GM23338 (cell line): ENCODE results near the gene WIPF1. TPM values are rescaled to one million over a fixed set of nuclear protein-coding genes. Genes with fewer than 3 reads are reported as not detected.

Experiments
- ATAC-seq: fragments of 200-7000 bp; cut with Tn5 transposase; 3 replicates; pipeline ENCODE4 v1.9.1; 2020
- DNase-seq: peaks from one replicate; pipeline ENCODE4 v3.0.0-alpha.2; 2015; ENCODE audit warnings: low spot score
- H2AFZ ChIP-seq: fragments of 200-600 bp; sonication (generic); 2 replicates; pipeline ENCODE4 v1.8.0; 2016; ENCODE audit warnings: antibody characterized with exemption, mild to moderate bottlenecking, moderate library complexity
- H3F3A ChIP-seq: fragments of 200-600 bp; sonication (generic); replicated peaks from 2 replicates; pipeline ENCODE4 v1.8.0; 2017; ENCODE audit warnings: antibody characterized with exemption, mixed run types, low read depth
- H3K27ac ChIP-seq: fragments of 200-600 bp; sonication (generic); 2 replicates; pipeline ENCODE4 v1.6.1; 2016; ENCODE audit warnings: low read depth
- H3K27me3 ChIP-seq: fragments of 200-600 bp; sonication (generic); 2 replicates; pipeline ENCODE4 v1.8.0; 2016; ENCODE audit warnings: mild to moderate bottlenecking, mixed run types, moderate library complexity; ENCODE audit not compliant: insufficient read depth
- H3K36me3 ChIP-seq: fragments of 200-600 bp; sonication (generic); 2 replicates; pipeline ENCODE4 v1.8.0; 2016; ENCODE audit warnings: mild to moderate bottlenecking; ENCODE audit not compliant: insufficient read depth
- H3K4me1 ChIP-seq: fragments of 200-600 bp; sonication (generic); 2 replicates; pipeline ENCODE4 v1.8.0; 2016; ENCODE audit warnings: mild to moderate bottlenecking, moderate library complexity; ENCODE audit not compliant: insufficient read depth
- H3K4me2 ChIP-seq: fragments of 200-600 bp; sonication (generic); 2 replicates; pipeline ENCODE4 v1.7.1; 2017; ENCODE audit warnings: mixed run types
- H3K4me3 ChIP-seq: fragments of 200-600 bp; sonication (generic); 2 replicates; pipeline ENCODE4 v1.6.1; 2016; ENCODE audit warnings: mixed run types
- H3K79me2 ChIP-seq: fragments of 200-600 bp; sonication (generic); replicated peaks from 2 replicates; pipeline ENCODE4 v1.8.0; 2017; ENCODE audit warnings: mild to moderate bottlenecking; ENCODE audit not compliant: insufficient read depth
- H3K9me2 ChIP-seq: fragments of 200-600 bp; sonication (generic); 2 replicates; pipeline ENCODE4 v1.8.0; 2017; ENCODE audit not compliant: insufficient read depth
- H4K20me1 ChIP-seq: fragments of 200-600 bp; sonication (generic); replicated peaks from 2 replicates; pipeline ENCODE4 v1.8.0; 2017; ENCODE audit warnings: mild to moderate bottlenecking; ENCODE audit not compliant: insufficient read depth
- H3K27ac Mint-ChIP-seq: 2 replicates; pipeline ENCODE4 v1.8.0; 2020; ENCODE audit warnings: inconsistent platforms, mild to moderate bottlenecking, moderate library complexity, mixed read lengths
- H3K27me3 Mint-ChIP-seq: 3 replicates; pipeline ENCODE4 v1.8.0; 2022; ENCODE audit warnings: low read depth, mild to moderate bottlenecking, moderate library complexity, mixed read lengths, inconsistent platforms; ENCODE audit not compliant: insufficient read depth, poor library complexity
- H3K36me3 Mint-ChIP-seq: 3 replicates; pipeline ENCODE4 v1.8.0; 2021; ENCODE audit warnings: low read depth, mild to moderate bottlenecking, inconsistent platforms, moderate library complexity, mixed read lengths
- H3K4me1 Mint-ChIP-seq: 3 replicates; pipeline ENCODE4 v1.8.0; 2020; ENCODE audit warnings: mild to moderate bottlenecking, inconsistent platforms, mixed read lengths
- H3K4me3 Mint-ChIP-seq: 3 replicates; pipeline ENCODE4 v1.8.0; 2021; ENCODE audit warnings: moderate library complexity, mild to moderate bottlenecking, inconsistent platforms, mixed read lengths
- H3K9me3 Mint-ChIP-seq: 3 replicates; pipeline ENCODE4 v1.8.0; 2020; ENCODE audit warnings: moderate library complexity, mild to moderate bottlenecking, inconsistent platforms, mixed read lengths
- REST ChIP-seq: IDR thresholded peaks from one replicate; pipeline ENCODE4 v1.6.1; 2018; ENCODE audit warnings: antibody characterized with exemption; ENCODE audit not compliant: unreplicated experiment
- STAT1 ChIP-seq: IDR thresholded peaks from one replicate; pipeline ENCODE4 v1.6.1; 2016; ENCODE audit warnings: antibody characterized with exemption; ENCODE audit not compliant: unreplicated experiment
- ZNF114 ChIP-seq: fragments of 250-450 bp; sonication (Bioruptor Pico); IDR thresholded peaks from 2 replicates; pipeline ENCODE4 v1.5.0; 2020; ENCODE audit warnings: mild to moderate bottlenecking, moderate library complexity
- polyA plus RNA-seq: library from polyadenylated mRNA; unstranded; fragments of >200 nt; fragmentation: Nextera tagmentation; extraction: Ambion mirVana; gene quantifications from 2 replicates; pipeline ENCODE4 v1.2.1, GENCODE V29; 2016
- total RNA-seq: library from RNA; depleted of rRNA; stranded (reverse); fragments of >200 nt; shearing (Covaris generic); gene quantifications from 2 replicates; pipeline ENCODE4 v1.2.3, GENCODE V29; 2014
- TF ChIP-seq, protein P1 (sequence below), 2 experiments: fragments of 200-600 bp in 1 of 2; sonication (generic) in 1 of 2; conservative IDR thresholded peaks; 2 replicates each; pipeline versions ENCODE4 v1.5.1 to v1.6.1; 2016 to 2017; ENCODE audit warnings: antibody characterized with exemption in 2 of 2, low read depth in 2 of 2, mild to moderate bottlenecking in 2 of 2, moderate library complexity in 1 of 2
- TF ChIP-seq, protein P2 (sequence below): IDR thresholded peaks from 2 replicates; pipeline ENCODE4 v1.6.1; 2016; ENCODE audit warnings: antibody characterized with exemption

The WIPF1 gene
- total and polyA plus RNA-seq, 2 experiments from 2014 or later = 3.0 to 6.0 TPM

- Histone ChIP-seq H4K20me1 (no peaks in the 10 kb centered on the region), H3K4me1 (no peaks in the 10 kb centered on the region), H3K79me2 (no peaks in the 10 kb centered on the region), H3K27ac (no peak overlapping the region), H3K4me3 (no peak overlapping the region), H3K4me2 (no peak overlapping the region), H3F3A (no peaks in the 10 kb centered on the region), H2AFZ (peak overlapping the region; percentile 5; the same call in 1 of the 2 replicates), H3K9me2 (no peaks in the 10 kb centered on the region), H3K27me3 (no peaks in the 10 kb centered on the region), H3K36me3 (no peaks in the 10 kb centered on the region)
- Mint-ChIP-seq H3K27ac (no peak overlapping the region), H3K27me3 (no peaks in the 10 kb centered on the region), H3K4me3 (no peak overlapping the region), H3K9me3 (no peaks in the 10 kb centered on the region), H3K36me3 (no peaks in the 10 kb centered on the region), H3K4me1 (peaks cover 11% of the 10 kb centered on the region)
- TF ChIP-seq, protein P1, sequence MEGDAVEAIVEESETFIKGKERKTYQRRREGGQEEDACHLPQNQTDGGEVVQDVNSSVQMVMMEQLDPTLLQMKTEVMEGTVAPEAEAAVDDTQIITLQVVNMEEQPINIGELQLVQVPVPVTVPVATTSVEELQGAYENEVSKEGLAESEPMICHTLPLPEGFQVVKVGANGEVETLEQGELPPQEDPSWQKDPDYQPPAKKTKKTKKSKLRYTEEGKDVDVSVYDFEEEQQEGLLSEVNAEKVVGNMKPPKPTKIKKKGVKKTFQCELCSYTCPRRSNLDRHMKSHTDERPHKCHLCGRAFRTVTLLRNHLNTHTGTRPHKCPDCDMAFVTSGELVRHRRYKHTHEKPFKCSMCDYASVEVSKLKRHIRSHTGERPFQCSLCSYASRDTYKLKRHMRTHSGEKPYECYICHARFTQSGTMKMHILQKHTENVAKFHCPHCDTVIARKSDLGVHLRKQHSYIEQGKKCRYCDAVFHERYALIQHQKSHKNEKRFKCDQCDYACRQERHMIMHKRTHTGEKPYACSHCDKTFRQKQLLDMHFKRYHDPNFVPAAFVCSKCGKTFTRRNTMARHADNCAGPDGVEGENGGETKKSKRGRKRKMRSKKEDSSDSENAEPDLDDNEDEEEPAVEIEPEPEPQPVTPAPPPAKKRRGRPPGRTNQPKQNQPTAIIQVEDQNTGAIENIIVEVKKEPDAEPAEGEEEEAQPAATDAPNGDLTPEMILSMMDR (conservative IDR thresholded peaks at IDR 0.05; ENCODE audit: low read depth in 2 of 2) = 0 out of 4 replicates have a peak, but pooled peaks of 1 of the 2 experiments have one; percentile 4
- no peak for TF ChIP-seq STAT1
- ATAC-seq (peak; percentile 80), DNase-seq (no peak)
Measured at GRCh38 chr2:174634130-174635014, 36.8 kb upstream of the WIPF1 start.

DNA sequence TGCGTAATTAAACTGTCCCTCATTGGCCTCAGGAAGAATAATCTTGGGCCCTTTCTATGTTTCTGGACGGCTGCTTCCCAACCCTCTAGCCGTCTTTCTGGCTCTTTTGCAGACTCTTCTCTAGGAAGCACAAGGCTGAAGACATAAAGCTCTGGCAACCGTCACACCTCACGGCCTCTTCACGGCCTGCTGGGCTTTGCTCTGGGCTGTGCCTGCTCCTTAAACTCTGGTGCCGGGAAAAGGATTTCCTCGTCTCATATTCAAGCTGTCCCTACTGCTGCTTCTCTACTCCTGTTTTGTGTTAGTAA, 36.0 kb upstream of the WIPF1 start:
- ATAC-seq = peak; percentile 61
- peak overlapping the region; percentile 72; the same call in 1 of the 2 replicates for H2AFZ ChIP-seq
- H3K4me3 Mint-ChIP-seq = no peak overlapping the region

More for the DNA sequence above, 36.0 kb upstream of the WIPF1 start:
- H3K4me1 Mint-ChIP-seq = peaks cover 11% of the 10 kb centered on the region
- Histone ChIP-seq H3K79me2 (no peaks in the 10 kb centered on the region), H3K9me2 (no peaks in the 10 kb centered on the region), H3K4me2 (no peak overlapping the region), H3K27me3 (no peaks in the 10 kb centered on the region), H4K20me1 (no peaks in the 10 kb centered on the region), H3K27ac (no peak overlapping the region; the same call in 1 of the 2 replicates), H3F3A (no peaks in the 10 kb centered on the region), H3K4me3 (no peak overlapping the region), H3K4me1 (no peaks in the 10 kb centered on the region), H3K36me3 (no peaks in the 10 kb centered on the region)
- no peaks in the 10 kb centered on the region for H3K9me3 Mint-ChIP-seq
- no peak for DNase-seq
- no peaks in the 10 kb centered on the region for H3K27me3 Mint-ChIP-seq
- H3K27ac Mint-ChIP-seq = no peak overlapping the region
- TF ChIP-seq REST = no peak
- TF ChIP-seq, protein P2, sequence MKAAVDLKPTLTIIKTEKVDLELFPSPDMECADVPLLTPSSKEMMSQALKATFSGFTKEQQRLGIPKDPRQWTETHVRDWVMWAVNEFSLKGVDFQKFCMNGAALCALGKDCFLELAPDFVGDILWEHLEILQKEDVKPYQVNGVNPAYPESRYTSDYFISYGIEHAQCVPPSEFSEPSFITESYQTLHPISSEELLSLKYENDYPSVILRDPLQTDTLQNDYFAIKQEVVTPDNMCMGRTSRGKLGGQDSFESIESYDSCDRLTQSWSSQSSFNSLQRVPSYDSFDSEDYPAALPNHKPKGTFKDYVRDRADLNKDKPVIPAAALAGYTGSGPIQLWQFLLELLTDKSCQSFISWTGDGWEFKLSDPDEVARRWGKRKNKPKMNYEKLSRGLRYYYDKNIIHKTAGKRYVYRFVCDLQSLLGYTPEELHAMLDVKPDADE = no peak
- no peak for TF ChIP-seq STAT1
- TF ChIP-seq, protein P1 (conservative IDR thresholded peaks at IDR 0.05; ENCODE audit: low read depth in 2 of 2) = no peak
- no peak for TF ChIP-seq ZNF114
- no peaks in the 10 kb centered on the region for H3K36me3 Mint-ChIP-seq
